Lower leg skin (tissue), 3 donors: ENCODE measurements around the gene TRAPPC2L.

Source experiments
- POLR2A ChIP-seq, 2 donors: fragments of 450-650 bp; IDR thresholded peaks; one replicate each; pipeline ENCODE4 v1.6.1; 2016 to 2017; ENCODE audit warnings: antibody characterized with exemption in 2 of 2, mild to moderate bottlenecking in 1 of 2, moderate library complexity in 1 of 2
- TF ChIP-seq, protein P1 (sequence below), 3 donors: fragments of 450-650 bp; IDR thresholded peaks; one replicate each; pipeline ENCODE4 v1.5.1; 2016; ENCODE audit warnings: antibody characterized with exemption in 3 of 3, mild to moderate bottlenecking in 3 of 3, moderate library complexity in 2 of 3

DNA sequence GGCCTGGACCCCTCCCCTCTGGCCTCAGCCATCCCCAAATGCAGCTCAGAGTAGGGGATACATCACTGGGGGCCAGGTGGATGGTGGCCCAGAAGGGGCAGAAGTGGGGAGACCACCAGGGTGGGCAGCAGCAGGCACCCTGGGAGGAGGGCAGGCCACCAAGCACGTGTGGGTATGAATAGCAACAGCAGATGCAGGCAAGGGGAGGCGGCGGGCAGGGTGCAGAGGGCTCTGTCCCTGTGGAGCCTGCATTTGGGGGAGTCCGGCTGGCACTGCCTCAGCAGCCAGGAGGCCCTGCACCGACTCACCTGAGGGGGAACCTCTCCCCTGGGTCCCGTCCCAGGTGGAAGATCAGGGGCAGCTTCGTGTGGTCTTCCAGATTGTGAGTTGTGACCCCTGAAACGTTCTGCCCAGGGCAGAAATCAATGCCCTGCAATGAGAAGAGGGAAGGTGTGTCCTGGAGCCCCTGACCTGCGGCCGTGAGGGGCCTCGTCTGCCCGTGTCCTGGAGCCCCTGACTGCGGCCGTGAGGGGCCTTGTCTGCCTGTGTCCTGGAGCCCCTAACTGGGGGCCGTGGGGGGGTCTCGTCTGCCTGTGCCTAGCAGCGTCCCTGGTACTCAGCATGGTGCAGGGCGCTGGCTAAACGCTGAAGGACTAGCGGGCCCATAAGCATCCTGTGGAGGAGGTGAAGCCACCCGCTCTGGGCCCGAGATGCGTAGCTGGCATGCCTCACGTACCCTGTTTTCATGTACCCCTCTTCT lies 34.5 kb upstream of the TRAPPC2L start:
- no peak for TF ChIP-seq POLR2A (IDR thresholded peaks at IDR 0.05)
- TF ChIP-seq, protein P1, sequence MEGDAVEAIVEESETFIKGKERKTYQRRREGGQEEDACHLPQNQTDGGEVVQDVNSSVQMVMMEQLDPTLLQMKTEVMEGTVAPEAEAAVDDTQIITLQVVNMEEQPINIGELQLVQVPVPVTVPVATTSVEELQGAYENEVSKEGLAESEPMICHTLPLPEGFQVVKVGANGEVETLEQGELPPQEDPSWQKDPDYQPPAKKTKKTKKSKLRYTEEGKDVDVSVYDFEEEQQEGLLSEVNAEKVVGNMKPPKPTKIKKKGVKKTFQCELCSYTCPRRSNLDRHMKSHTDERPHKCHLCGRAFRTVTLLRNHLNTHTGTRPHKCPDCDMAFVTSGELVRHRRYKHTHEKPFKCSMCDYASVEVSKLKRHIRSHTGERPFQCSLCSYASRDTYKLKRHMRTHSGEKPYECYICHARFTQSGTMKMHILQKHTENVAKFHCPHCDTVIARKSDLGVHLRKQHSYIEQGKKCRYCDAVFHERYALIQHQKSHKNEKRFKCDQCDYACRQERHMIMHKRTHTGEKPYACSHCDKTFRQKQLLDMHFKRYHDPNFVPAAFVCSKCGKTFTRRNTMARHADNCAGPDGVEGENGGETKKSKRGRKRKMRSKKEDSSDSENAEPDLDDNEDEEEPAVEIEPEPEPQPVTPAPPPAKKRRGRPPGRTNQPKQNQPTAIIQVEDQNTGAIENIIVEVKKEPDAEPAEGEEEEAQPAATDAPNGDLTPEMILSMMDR (IDR thresholded peaks at IDR 0.05): no peak
